Lung (tissue), 12 donors: ENCODE results near the gene INAFM2. TPM values are rescaled to one million over a fixed set of nuclear protein-coding genes. Genes with fewer than 3 reads are reported as not detected.
A peak's percentile ranks its signal among the peaks of the same experiment; 100 is the strongest.

Experiments
- ATAC-seq: fragments of 200-7000 bp; cut with Tn5 transposase; one replicate; pipeline ENCODE4 v1.9.1; 2020; ENCODE audit warnings: moderate number of reproducible peaks; ENCODE audit not compliant: insufficient read depth, low FRiP score
- DNase-seq, 3 donors: peaks; one replicate each; pipeline ENCODE4 v3.0.0-alpha.2; 2013 to 2017
- H3K27ac ChIP-seq, 2 donors: one replicate each; pipeline ENCODE4 v1.5.1; 2013; ENCODE audit warnings: mild to moderate bottlenecking in 2 of 2, moderate library complexity in 2 of 2, control low read depth in 1 of 2, inconsistent platforms in 1 of 2, low read depth in 1 of 2, low read length in 1 of 2
- H3K27me3 ChIP-seq, 3 donors: one replicate each; pipeline ENCODE4 v1.5.1; 2013; ENCODE audit warnings: low read length in 2 of 3; ENCODE audit not compliant: control insufficient read depth in 3 of 3, insufficient read depth in 3 of 3
- H3K36me3 ChIP-seq, 4 donors: one replicate each; pipeline ENCODE4 v1.5.1; 2013; ENCODE audit warnings: low read length in 4 of 4, mild to moderate bottlenecking in 1 of 4, moderate library complexity in 1 of 4; ENCODE audit not compliant: control insufficient read depth in 4 of 4, insufficient read depth in 4 of 4
- H3K4me1 ChIP-seq, 5 donors: one replicate each; pipeline ENCODE4 v1.5.1; 2013; ENCODE audit warnings: low read length in 5 of 5, mild to moderate bottlenecking in 2 of 5, moderate library complexity in 1 of 5; ENCODE audit not compliant: control insufficient read depth in 5 of 5, insufficient read depth in 5 of 5
- H3K4me3 ChIP-seq: one replicate; pipeline ENCODE4 v1.5.1; 2013; ENCODE audit warnings: mild to moderate bottlenecking, control low read depth, moderate library complexity
- H3K9ac ChIP-seq, 2 donors: one replicate each; pipeline ENCODE4 v1.5.1; 2013; ENCODE audit warnings: low read length in 2 of 2, control low read depth in 1 of 2; ENCODE audit not compliant: insufficient read depth in 1 of 2
- H3K9me3 ChIP-seq, 4 donors: one replicate each; pipeline ENCODE4 v1.5.1; 2013; ENCODE audit warnings: low read length in 3 of 4, mild to moderate bottlenecking in 1 of 4, moderate library complexity in 1 of 4; ENCODE audit not compliant: control insufficient read depth in 4 of 4, insufficient read depth in 3 of 4
- WGBS, 2 donors: extraction: QIAGEN DNeasy Blood & Tissue Kit; methylation state at CpG; one replicate each; pipeline ENCODE4 v1.1.7; 2013; 5-methylcytosine and 5-hydroxymethylcytosine counted together
- polyA plus RNA-seq, 2 donors: library from polyadenylated mRNA; stranded (reverse); fragments of 200-250 nt; gene quantifications; one replicate each; pipeline ENCODE4 v1.2.1, GENCODE V29; 2013
- total RNA-seq, 2 donors: library from RNA; depleted of rRNA in 1 of 2; stranded (reverse); fragments of >200 nt in 1 of 2; gene quantifications; one replicate each; pipeline ENCODE4 v1.2.1, GENCODE V29; 2014 to 2021
- TF ChIP-seq, protein P1 (sequence below): IDR thresholded peaks from 2 replicates; pipeline ENCODE4 v1.5.1; 2012; ENCODE audit warnings: mild to moderate bottlenecking; ENCODE audit errors: control extremely low read depth, extremely low read depth
- donor health status: control.
- donor health status: control.
- donor health status: Bipolar disorder and iron deficiency.
- donor health status: healthy.
- donor health status: DM: yes; HTN: yes; CAD: no.

The INAFM2 gene
- total and polyA plus RNA-seq, 4 donors = 12.8 to 31.1 (median 19.0) TPM

DNA sequence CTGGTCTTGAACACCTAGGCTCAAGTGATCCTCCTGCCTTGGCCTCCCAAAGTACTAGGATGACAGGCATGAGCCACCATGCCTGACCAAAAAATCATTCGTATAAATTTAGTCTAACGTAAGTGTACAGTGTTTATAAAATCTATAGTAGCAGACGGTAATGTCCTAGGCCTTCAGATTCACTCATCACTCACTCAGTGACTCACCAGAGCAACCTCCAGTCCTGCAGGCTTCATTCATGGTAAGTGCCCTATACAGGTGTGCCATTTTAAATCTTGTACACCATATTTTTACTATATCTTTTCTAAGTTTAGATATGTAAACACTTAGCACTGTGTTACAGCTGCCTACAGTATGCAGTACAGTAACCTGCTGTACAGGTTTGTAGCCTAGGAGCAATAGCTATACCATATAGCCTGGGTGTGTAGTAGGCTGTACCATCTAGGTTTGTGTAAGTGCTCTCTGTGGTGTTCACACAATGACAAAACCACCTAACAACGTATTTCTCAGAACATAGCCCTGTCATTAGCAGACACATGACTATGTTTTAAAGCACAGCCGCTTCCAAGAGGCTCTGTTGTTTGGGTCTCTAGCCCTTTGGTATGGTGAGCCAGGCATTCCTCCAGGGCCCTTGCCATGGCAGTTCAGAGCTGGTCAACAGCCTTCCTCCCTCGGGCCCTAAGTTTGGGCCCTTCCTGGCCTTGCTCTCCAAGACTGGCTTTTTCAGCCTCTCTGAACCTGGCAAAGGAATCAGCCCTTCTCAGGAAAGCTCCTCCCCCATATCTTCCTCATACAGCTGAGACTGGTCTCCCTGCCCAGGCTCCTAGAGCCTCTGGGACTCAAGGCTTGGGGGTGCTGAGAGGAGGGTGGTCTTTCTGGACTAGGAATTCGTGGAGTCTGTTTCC is 19.2 kb downstream of the INAFM2 start:
- ATAC-seq (no peak), DNase-seq (peak in 2 of 3 donors; percentile 51 to 71)
- peak overlapping the region; percentile 13 to 23 for H3K27ac ChIP-seq
- WGBS, 2 donors = 71 to 79% methylated on average over 7 of the region's 7 CpGs
- H3K9ac ChIP-seq = peak overlapping the region in 1 of 2 donors; percentile 16
- TF ChIP-seq, protein P1, sequence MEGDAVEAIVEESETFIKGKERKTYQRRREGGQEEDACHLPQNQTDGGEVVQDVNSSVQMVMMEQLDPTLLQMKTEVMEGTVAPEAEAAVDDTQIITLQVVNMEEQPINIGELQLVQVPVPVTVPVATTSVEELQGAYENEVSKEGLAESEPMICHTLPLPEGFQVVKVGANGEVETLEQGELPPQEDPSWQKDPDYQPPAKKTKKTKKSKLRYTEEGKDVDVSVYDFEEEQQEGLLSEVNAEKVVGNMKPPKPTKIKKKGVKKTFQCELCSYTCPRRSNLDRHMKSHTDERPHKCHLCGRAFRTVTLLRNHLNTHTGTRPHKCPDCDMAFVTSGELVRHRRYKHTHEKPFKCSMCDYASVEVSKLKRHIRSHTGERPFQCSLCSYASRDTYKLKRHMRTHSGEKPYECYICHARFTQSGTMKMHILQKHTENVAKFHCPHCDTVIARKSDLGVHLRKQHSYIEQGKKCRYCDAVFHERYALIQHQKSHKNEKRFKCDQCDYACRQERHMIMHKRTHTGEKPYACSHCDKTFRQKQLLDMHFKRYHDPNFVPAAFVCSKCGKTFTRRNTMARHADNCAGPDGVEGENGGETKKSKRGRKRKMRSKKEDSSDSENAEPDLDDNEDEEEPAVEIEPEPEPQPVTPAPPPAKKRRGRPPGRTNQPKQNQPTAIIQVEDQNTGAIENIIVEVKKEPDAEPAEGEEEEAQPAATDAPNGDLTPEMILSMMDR = no peak
- no peaks in the 10 kb centered on the region for H3K36me3 ChIP-seq
- H3K4me3 ChIP-seq = no peak overlapping the region
- H3K4me1 ChIP-seq = peaks cover 0 to 53% (median 34%) of the 10 kb centered on the region in 5 donors
- H3K9me3 ChIP-seq = no peaks in the 10 kb centered on the region
- no peaks in the 10 kb centered on the region for H3K27me3 ChIP-seq

DNA sequence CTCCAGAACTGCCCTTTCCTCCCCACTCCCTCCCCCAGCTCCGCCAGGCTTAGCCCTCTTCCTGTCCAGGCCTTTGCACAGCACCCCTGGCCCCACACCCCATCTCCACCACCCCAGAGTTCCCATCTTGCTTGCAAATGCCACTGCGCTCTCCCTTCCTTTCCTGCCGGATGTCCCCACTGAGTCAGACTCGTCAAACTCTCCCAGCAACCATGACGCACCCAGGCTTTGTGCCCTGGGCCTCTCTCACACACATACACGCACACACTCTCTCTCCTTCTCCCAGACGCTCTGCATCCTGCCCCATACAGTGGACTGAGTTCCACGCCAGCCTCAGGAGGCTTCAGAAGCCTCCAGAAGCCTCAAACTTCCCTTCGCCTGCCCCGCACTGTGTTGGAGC is 20.0 kb downstream of the INAFM2 start:
- peak overlapping the region; percentile 29 to 43 for H3K27ac ChIP-seq
- H3K36me3 ChIP-seq = no peaks in the 10 kb centered on the region
- H3K9ac ChIP-seq = peak overlapping the region in 1 of 2 donors; percentile 16
- TF ChIP-seq, protein P1 = no peak
- H3K9me3 ChIP-seq = no peaks in the 10 kb centered on the region
- no peak overlapping the region for H3K4me3 ChIP-seq
- ATAC-seq = no peak
- peaks cover 0 to 46% (median 29%) of the 10 kb centered on the region in 5 donors for H3K4me1 ChIP-seq
- peak in 1 of 3 donors; percentile 60 for DNase-seq
- no peaks in the 10 kb centered on the region for H3K27me3 ChIP-seq
- WGBS, 2 donors = 68% methylated on average over 10 of the region's 10 CpGs

DNA sequence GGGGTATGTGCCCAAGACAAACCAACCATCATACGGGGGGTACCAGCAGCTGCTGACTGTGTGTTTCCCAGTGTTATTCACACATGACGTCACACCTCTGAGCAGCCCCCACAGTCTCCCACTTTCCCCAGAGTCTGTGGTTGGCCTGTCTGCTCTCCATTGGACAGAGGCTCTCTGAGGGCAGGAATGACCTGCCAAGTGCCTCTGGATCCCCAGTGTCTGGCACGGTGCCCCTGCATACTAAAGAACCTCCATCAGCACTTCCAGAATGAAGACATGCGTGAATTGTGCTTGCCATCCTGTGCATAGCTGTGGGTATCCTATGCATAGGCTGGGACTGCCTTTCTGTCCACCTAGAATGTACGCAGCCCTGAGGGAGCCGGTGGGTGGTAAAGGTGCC is 20.7 kb downstream of the INAFM2 start:
- Histone ChIP-seq H3K9ac (no peak overlapping the region), H3K9me3 (no peaks in the 10 kb centered on the region), H3K27me3 (no peaks in the 10 kb centered on the region), H3K36me3 (no peaks in the 10 kb centered on the region), H3K27ac (no peak overlapping the region), H3K4me1 (peaks cover 0 to 44% (median 22%) of the 10 kb centered on the region in 5 donors), H3K4me3 (no peak overlapping the region)
- DNase-seq = no peak
- ATAC-seq = no peak
- WGBS, 2 donors = 45 to 46% methylated on average over 6 of the region's 6 CpGs
- TF ChIP-seq, protein P1 = no peak
